Measurements from ENCODE around the gene RAB40AL. TPM values are rescaled to one million over a fixed set of nuclear protein-coding genes. Genes with fewer than 3 reads are reported as not detected.
"Not testable (repeated sequence)": the region's sequence is repeated elsewhere in the genome, so short reads cannot be mapped to it uniquely, and the experiment has no call there.

RAB40AL gene, protein sequence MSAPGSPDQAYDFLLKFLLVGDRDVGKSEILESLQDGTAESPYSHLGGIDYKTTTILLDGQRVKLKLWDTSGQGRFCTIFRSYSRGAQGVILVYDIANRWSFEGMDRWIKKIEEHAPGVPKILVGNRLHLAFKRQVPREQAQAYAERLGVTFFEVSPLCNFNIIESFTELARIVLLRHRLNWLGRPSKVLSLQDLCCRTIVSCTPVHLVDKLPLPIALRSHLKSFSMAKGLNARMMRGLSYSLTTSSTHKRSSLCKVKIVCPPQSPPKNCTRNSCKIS
- 0.25 TPM for total RNA-seq

DNA sequence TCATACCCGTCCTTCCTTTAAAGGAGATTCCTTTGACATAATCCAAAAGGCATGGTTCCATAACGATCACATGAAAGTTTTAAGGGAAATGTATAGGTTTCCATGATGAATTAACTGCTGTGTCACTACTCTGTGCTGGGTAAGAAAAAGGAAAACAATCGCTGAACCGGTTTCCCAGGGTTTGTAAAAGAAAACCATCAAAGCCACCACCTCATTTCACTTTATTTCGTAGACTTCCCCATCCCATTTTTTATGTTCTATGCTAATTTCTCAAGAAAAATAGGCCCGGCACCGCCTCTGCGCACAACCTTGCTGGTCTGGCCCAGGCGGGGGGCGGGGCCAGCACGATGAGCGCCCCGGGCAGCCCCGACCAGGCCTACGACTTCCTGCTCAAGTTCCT lies at the start of gene RAB40AL:
Gene RAB40AL (plus strand): TSS at position 301 of the 400 bp plus-strand sequence. CDS start 47 bp downstream, at position 348.
- not testable (repeated sequence) for DNase-seq (ENCODE audit: low spot score); ATAC-seq

DNA sequence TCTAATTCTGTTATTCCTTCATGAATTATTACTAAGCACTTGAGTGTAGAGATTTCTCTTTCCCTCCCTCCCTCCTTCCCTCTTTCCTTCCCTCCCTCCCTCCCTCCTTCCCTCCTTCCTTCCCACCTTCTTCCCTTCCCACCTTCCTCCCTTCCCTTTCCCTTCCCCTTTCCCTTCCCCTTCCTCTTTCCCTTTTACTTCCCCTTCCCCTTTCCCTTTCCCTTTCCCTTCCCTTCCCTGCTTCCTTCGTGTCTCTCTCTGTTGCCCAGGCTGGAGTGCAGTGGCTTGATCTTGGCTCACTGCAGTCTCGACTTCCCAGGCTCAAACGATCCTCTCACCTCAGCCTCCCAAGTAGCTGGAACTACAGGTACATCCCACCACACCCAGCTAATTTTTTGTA lies 49.4 kb upstream of the RAB40AL start:
- no peak for ATAC-seq

DNA sequence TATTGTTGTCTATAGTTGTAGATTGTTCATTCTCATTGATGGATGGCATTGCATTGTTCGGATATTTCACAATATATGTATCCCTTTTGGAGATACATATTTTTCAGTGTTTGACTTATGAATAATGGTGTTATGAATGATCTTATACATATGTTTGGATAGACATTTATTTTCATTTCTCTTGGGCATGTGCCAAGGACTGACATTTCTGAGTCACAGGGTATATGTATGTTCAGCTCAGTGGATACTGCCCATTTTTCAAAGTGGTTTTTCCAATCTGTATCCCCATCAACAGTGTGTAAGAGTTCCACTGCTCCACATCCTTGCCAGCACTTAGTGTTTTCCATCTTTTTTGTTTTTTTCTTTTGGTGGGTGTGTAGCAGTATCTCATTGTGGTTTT lies 45.0 kb upstream of the RAB40AL start:
- ATAC-seq (no peak), DNase-seq (ENCODE audit: low spot score) (no peak)

More for the DNA sequence above, 49.4 kb upstream of the RAB40AL start:
- no peak for DNase-seq (ENCODE audit: low spot score)

DNA sequence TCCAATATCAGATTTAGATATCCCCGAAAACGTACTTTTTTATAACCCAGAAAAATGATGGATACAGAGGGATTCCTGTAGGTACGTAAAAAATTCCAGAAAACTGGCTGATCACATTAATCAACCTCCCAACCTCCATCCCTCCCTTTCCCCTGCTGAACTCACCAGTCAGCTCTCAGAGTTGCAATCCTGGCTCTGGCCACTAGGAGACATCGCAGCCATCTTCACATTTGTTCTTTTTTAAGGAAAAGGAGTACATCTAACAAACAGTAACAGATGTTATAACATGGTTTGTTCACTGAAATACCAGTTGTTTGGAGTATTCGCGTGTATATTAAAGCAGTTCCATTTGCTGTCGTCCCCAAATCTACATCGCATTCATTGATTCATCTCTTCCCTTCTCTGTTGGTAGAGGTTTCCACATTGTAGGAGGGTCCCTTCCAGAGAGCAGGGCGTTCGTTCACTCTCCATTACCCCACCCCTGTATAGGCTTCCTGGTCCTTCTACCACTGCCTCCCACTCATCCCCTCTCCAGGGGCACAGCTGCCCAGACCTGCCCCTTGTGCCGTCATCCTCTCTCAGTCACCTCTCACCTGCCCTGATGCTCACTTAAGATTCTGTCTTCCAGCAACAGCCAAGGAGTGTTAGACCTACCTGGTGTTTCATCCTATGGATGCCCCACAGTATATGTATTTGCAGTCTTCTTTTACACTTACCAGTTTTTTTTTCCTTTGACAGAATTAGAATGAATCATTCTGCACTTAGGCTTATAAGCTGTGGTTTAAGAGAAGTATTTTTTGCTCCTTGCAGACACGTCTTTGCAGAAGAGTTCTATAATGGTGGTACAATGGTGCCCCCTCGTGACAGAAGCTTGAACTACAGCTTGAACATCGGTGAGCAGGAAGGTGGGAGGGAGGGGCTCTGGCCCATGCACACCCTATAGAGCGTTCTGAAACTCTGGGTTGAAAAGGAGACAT lies 36.8 kb upstream of the RAB40AL start:
- DNase-seq (ENCODE audit: low spot score), result peak; percentile 44
- peak; percentile 81 for ATAC-seq

DNA sequence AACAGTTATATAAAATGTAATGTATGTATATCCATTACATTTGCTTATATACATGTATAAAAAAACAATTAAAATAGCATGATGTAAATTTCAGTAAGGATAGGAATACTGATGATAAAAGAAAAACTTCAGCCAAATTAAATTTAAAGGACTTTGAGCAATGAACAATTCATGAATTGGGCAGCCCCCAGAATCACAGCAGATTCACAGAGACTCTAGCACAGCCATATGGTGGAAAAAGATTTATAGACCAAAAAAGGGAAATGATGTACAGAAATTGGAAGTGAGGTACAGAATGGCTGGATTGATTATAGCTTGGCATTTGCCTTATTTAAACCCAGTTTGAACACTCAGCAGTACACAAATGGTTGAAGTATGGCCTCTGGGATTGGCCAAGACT lies 34.7 kb upstream of the RAB40AL start:
- DNase-seq (ENCODE audit: low spot score) (no peak), ATAC-seq (no peak)

DNA sequence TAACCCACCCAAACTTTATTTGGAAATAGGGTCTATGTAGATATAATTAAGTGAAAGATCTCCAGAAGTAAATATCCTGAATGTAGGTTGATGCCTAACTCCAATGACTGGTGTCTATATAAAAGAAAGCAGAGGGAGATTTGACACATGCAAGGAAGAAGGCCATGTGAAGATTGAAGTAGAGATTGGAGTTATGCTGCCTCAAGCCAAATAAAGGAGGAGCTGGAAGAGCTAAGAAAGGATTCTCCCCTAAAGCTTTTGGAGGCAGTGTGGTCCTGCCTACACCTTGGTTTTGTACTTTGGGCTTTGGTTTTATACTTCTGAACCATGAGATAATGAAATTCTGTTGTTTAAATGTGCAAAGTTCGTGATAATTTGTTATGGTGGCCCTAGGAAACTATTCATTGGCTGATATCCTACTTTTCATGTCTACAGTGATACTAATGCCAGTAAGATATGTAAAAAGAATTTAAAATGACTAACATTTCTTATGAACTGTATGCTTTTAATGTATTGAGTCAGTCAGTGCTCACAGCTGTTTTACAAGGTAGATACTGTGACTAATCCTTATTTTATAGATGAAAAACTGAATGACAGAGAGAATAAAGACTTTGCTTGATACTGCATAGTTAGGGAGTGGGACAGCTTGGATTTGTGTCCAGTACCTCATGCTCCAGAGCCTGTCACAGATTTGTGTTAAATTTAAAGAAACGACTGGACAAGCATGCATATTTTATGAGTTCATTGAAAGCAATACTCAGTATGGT lies 5.9 kb upstream of the RAB40AL start:
- ATAC-seq, result no peak

DNA sequence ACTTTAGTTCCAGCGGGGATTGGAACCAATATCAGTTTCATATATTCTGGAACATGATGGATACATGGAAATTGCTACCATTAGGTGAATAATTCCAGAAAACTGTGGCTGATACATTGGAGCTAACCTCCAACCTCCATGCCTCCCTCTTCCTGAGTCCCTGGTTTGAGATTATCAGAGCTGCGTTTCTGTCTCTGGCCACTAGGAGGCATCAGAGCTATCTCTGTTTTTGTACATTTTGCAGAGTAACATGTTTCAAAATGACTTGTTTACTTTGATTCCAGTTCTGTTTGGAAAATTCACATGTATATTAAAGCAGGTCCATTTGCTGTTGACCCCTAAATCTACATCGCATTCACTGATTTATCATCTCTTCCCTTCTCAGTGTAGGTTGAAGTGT lies 2.4 kb upstream of the RAB40AL start:
- DNase-seq (ENCODE audit: low spot score) (no peak), ATAC-seq (peak; percentile 57)

More for the DNA sequence above, 5.9 kb upstream of the RAB40AL start:
- no peak for DNase-seq (ENCODE audit: low spot score)

DNA sequence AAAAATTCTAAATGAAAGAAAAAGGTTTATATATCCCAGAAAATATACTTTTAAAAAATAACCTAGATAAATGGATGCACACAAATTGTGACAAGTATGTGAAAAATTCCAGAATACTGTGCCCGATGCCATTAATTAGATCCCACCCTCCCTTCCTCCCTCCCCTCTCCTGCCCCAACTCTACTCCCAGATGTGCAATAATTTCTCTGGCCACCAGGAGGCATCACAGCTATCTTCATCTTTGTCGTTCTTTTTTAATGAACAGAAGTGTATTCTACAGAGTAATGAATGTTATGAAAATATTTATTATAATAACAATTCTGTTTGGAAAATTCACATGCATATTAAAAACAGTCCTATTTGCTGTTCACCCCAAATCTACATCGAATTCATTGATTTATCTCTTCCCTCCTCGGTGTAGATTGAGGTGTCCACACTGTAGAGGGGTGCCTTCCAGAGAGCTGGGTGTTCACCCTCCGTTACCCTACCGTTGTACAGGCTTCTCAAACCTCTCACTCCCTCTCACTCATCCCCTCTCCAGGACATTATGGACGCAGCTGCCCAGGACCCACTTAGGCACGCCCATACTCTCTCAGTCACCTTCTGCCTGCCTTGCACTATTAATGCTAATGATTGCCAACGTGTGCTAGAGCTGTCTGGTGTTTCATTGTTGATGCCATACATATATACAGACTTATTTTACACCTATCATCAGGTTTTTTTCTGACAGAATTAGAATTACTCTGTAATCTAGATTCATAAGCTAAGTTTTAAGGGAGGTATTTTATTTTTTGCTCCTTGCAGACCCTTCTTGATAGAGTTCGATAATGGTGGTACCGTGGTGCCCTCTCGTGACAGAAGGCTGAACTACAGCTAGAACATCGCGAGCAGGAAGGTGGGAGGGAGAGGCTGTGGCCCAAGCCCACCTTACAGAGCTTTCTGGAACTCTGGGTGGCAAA lies 14.1 kb downstream of the RAB40AL start:
- ATAC-seq (peak; percentile 88), DNase-seq (ENCODE audit: low spot score) (peak; percentile 44)

DNA sequence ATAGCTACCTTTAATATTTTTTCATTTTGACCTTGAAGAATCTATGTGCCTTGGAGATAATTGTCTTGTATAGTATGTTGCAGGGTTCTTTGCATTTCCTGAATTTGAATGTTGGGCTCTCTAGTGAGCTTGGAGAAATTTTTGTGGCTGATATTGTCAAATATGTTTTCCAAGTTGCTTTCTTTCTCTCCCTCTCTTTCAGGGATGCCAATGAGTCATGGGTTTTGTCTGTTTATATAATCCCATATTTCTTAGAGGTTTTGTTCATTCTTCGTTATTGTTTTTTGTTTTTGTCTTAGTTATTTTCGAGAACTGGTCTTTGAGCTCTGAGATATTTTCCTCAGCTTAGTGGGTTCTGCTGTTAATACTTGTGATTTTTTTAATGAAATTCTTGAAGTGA lies 20.7 kb downstream of the RAB40AL start:
- no peak for DNase-seq (ENCODE audit: low spot score)
- ATAC-seq, result no peak

DNA sequence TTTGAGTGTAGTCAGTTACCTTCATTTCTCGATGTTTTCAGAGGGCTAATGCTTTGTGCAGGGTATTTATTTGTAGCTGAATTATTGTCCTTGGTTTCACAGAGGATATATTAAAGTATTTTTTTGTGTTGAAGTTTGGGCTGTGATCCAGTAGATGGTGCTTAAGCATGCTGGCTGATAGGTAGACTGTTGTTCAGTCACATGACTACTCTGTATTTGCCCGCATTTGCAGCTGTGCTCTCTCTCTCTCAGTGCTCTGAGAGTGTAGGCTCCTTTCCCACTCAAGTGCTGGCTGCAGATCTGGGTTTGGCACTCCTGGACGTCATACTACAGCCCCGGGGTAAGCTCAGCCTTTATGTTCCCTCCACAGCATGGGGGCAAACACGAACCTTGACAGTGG lies 21.7 kb downstream of the RAB40AL start:
- ATAC-seq, result no peak
- no peak for DNase-seq (ENCODE audit: low spot score)

DNA sequence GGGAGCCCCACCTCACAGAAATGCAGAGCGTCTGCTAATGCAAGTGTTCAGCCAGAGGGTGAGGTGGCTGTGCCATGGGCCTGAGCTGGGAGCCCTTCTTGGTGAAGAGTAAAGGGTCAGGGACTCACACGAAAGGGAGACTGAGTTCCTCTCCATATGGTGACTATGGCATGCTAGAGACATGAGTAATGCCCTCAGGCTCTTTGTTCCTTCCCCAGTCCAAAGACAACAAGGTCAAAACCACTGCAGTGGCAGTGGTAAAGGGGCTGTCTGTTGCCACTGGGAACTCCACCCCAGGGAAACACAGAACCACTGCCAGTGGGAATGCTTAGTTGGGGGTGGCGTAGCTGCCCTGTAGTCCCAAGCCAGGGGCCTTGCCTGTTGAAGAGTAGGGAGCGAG lies 22.4 kb downstream of the RAB40AL start:
- ATAC-seq (no peak), DNase-seq (ENCODE audit: low spot score) (no peak)

DNA sequence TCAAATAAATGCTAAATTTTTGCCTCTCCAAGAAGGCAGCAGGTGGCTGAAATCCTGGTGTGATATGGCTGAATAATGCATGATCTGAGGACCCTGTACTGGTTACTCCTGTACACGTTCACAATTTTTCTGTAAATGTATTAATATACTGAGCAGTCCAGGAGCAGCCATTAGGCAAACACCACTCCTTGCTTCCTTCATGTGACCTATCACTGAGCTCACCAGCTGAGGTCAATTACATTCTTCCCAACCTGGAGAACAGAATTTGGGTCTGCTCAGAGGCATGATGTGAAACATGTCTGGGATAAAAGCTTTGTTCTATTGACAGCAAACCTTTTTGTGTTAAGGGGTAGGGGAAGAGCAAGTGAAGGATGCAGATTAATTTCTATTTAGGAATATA lies 26.9 kb downstream of the RAB40AL start:
- ATAC-seq (no peak), DNase-seq (ENCODE audit: low spot score) (no peak)

DNA sequence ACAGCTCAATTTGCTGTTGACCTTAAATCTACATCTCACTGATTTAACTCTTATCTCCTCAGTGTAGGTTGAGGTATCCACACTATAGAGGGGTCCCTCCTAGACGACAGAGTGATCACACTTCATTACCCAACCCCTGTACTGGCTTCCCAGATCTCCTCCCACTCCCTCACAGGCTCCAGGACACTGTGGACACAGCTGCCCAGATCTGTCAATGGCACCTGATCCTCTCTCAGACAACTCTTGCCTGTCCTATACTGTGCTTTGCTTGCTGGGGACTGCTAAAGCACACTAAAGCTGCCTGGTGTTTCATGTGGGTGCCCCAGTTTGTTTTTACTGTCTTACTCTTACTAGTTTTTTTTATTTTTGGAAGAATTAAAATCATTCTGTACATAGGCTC lies 27.9 kb downstream of the RAB40AL start:
- ATAC-seq (no peak), DNase-seq (ENCODE audit: low spot score) (no peak)

DNA sequence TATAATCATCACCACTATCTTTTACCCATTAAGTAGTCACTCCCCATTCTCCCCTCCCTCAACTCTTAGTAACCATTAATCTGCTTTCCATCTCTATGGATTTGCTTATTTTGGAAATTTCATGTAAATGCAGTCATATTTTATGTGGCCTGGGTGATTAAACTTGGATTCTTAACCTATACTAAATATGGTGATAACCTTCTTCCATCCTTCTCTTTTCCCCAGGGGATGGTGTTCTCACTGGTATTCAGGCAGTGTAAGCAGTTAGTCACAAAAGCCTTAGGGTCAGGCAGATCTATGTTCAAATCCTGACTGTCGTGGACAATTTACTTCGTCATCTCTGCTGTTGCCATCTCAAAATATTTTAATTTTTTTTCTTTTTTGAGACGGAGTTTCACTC lies 29.6 kb downstream of the RAB40AL start:
- no peak for ATAC-seq
- no peak for DNase-seq (ENCODE audit: low spot score)

DNA sequence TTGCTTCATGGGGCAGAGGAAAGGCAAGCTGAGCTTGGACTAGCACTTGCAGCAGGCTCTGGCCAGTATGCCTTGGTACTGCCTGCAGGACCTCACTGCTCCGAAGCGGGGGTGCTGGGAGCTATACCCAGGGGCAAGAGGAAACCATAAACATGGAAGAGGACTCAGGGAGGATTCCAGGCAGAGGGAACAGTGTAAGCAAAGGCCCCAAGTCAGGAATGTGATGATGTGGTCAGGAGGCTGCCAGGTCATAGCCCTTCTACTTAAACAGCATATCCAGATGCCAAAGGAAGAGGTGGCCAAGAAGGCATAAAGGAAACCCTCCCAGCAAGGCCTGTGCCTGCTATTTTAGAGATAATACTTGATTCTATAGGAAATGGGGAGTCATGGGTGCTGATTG lies 31.1 kb downstream of the RAB40AL start:
- DNase-seq (ENCODE audit: low spot score), result no peak
- ATAC-seq, result no peak

DNA sequence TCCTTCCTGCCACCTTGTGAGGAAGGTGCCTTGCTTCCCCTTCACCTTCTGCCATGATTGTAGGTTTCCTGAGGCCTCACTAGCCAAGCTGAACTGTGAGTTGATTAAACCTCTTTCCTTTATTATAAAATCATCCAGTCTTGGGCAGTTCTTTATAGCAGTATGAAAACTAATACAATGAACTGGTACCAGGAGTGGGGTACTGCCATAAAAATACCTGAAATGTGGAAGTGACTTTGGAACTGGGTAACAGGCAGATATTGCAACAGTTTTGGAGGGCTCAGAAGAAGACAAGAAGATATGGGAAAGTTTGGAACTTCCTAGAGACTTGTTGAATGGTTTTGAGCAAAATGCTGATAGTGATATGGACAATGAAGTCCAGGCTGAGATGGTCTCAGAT lies 34.5 kb downstream of the RAB40AL start:
- not testable (repeated sequence) for ATAC-seq; DNase-seq (ENCODE audit: low spot score)

DNA sequence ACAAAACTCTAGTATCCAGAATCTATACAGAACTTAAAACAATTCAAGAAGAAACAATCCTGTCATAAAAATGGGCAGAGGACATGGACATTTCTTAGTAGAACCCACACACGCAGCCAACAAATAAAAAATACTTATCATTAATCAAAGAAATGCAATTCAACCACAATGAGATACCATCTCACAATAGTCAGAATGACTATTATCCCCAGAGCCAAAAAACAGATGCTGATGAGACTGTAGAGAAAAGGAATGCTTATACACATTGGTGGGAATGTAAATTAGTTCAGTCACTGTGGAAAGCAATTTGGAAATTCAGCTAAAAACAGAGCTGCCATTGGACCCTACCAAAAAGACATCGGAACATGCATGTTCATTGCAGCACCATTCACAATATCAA lies 37.9 kb downstream of the RAB40AL start:
- ATAC-seq, result no peak

DNA sequence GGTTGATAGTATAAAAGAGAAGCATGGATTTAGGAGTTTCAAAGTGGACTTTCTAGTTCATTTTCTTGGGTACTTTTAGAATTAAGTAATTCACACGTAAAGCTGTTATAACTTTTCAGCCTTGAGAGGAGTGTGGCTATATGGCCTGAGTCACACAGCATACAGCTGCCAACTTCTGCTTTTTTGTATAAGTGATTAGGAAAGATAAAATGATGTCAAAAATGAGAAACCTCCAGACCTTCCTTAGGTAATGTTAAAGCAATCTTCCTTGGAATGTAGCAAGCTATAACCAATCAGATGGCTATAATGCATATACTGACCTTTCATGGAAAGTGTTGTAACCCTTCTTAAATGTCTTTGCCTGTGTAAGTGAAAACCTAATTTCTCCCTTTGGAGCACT lies 39.2 kb downstream of the RAB40AL start:
- ATAC-seq, result no peak

More for the DNA sequence above, 37.9 kb downstream of the RAB40AL start:
- DNase-seq (ENCODE audit: low spot score), result no peak

DNA sequence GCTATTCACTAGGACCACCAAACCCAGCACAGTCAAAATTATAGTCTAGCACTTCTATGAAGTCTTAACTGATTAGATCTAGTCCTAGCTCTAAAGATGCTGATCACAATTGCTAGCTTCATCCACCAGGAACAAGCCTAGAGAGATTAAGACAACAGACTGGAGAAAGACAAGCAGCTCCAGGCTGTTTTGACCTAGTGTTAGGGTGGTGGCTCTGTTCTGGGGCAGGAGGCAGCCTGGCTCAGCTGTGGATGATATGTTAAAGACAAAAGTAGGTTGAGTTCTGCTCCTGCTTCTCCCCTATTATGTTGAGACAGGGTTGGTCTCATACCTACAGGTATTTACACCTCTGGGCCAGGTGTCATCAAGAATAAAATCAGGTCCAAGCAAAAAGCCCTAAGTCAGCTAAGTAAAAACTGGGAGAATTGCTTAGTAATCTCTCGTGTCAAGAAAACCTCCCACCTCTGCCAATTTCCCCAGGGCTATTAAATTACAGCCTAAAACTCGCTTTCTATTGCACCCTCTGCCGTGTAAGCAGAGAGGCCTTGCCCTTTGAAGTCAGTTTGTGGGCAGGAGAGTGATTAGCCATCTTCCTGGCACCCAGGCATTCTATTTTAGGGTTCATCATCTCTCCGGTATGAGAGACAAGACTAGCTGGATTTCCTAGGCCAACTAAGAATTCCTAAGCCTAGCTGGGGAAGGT lies 39.9 kb downstream of the RAB40AL start:
- DNase-seq (ENCODE audit: low spot score), result no peak
- no peak for ATAC-seq

More for the DNA sequence above, 39.2 kb downstream of the RAB40AL start:
- DNase-seq (ENCODE audit: low spot score), result no peak
